NCI-H2171 (cell line): Measurements from ENCODE around the gene AGMO.

ENCODE experiments used
- DNase-seq: peaks from one replicate; lab custom pipeline; 2025; lab: John Stamatoyannopoulos, UW

The AGMO gene

GRCh38 chr7:15397159-15397550 is 164.7 kb downstream of the AGMO start:
- DNase-seq, result no peak

- DNase-seq, result no peak
Measured at GRCh38 chr7:15396210-15397158, 165.3 kb downstream of the AGMO start.

DNA sequence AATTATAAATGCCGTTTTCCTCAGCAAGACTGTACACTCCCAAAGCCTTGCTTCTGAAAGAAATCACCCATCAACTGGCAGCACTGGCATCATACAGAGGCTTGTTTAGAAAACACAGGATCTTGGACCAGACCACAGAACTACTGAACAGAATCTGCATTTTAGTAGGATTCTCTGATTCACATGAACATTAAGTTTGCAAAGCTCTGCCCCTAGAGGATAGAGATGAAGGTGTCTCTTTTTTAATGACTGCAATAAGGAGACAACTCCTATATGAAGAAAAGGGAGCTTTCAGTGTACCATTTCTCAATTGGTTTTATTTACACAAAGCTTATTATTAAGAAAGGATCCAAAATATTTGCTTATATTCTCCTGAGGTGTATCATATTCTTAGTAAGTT is 172.7 kb downstream of the AGMO start:
- DNase-seq, result no peak

DNA sequence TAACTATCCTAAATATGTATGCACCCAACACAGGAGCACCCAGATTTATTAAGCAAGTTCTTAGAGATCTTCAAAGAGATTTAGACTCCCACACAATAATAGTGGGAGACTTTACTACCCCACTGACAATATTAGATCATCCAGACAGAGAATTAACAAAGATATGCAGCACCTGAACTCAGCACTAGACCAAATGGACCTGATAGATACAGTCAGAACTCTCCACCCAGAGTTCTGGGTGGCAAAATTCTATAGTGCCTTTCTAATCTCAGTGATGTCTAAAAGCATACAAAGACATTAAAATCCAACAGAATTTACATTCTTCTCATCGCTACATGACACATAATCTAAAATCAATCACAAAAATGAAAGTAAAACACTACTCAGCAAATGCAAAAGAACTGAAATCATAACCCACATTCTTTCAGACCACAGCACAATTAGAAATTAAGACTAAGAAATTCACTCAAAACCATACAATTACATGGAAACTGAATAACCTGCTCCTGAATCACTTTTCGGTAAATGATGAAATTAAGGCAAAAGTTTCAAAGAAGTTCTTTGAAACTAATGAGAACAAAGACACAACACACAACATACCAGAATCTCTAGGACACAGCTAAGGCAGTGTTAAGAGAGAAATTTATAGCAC is 183.2 kb downstream of the AGMO start:
- no peak for DNase-seq

DNA sequence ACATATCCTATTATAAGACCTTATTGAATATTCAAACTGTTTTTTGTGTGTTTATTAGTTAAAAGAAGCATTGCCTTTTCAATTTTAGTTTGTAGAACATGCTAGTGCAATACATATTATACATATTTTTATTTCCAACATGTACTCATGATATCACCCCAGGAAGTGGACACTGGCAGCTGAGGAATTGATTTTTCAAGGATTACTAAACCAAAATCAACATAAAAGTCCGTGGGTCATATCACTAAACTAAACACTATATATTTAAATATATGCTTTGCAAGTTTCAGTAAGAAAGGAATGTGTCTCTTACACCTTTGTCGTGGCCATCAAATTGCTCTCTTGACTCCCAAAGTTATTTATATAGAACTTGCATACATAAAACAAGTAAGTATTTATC is 185.2 kb downstream of the AGMO start:
- no peak for DNase-seq

GRCh38 chr7:15370441-15370840 is 191.4 kb downstream of the AGMO start:
- no peak for DNase-seq

DNA sequence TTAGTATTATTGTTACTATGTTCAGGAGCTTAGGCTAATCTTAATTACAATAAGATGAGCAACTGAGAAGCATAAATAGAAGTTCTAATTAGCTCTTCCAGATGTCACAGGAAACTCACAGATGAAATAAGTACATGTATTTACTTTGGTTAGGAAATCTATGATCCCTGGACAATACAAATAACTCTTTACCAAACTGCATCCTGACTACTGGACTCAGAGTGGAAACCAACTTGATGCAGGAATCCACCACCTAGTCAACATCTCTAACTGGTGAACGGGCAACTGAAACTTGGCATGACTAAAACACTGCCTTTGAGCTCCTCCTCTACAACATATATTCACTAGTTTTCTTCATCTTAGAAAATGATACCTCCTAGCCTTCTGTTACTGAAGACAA is 193.2 kb downstream of the AGMO start:
- no peak for DNase-seq

DNA sequence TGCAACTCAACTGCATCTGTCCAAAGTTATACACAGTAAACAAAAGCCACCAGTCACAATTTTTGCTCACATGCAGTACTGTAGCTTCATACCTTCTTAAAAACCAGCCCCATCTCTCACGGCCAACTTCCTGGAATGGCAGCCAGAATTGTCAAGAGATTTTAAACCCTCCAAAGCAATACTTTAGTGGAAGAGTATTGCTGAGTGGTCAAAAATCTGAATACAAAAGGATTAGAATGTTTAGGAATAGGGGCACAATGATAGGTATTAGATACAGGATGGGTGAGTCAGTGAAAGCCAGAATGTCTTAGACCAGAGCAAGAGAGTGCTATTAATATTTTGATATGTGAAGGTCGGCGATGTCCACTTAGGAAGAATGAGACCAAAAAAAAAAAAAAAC is 193.9 kb downstream of the AGMO start:
- no peak for DNase-seq

GRCh38 chr7:15358112-15358511 is 203.7 kb downstream of the AGMO start:
- no peak for DNase-seq

DNA sequence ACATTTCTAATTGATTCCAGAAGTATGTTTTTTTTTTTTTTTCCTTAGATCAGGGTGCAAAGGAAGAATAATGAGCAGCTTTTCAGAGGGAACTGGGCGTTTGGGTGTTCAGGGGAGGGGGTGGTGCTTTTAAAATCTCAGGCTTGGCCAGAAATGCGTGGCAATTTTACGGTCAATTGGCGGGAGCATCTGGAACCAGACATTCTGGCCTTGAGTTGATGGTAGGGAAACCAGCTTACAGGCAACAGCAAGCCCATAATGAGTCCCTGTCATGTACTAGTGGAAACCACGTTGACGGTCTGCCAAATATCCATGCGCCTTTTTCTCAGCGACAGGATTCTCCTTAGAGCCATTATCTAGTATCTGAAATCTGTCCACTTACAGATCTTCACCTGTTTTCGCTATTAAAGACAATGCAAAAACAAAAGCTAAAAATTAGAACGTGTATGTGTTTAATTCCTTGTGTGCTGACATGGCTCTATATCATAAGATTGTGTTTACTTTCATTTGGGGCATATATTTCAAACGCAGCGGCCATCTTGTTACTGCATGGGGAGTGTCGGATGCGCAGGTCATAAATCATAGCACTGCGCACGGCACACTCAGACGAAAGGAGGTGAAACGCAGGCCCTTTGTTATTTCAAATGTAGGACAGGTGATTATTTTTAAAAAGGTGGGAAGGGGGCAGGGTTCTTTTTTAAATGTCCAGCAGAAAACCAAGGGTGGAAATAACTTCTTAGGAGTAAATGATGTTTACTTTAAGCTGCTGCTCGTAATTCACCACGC is 209.2 kb downstream of the AGMO start:
- no peak for DNase-seq

DNA sequence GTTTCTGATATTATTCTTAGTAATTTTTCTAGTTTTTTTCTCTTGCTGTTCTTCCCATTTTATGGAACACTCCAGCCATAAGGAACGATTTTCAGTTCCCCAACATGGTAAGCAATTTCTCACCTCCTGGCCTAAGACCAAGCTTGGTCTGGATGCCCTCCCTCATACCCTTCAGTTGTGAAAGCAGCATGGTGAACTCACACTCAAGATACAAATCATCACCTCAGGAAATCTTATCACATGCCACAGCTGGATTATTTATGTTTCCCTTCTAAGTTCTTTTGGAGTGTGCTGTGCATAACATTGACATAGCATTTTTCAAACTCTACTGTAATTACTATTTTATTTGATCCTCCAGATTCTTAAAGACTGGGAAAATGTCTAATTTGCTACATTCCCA is 216.6 kb downstream of the AGMO start:
- DNase-seq, result no peak

DNA sequence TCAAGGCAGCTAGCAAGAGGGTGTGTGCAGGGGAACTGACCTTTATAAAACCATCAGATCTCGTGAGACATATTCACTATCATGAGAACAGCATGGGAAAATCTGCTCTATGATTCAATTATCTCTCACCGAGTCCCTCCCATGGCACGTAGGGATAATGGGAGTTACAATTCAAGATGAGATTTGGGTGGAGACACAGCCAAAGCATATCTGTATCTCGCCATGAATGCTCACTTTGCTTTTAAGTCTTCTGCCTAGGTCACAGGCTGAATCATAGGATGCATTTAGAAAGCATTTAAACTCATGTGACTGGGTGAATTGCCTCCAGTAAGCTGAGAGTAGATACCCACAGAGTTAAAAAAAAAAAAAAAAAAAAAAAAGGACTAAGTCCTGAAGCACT is 220.0 kb downstream of the AGMO start:
- no peak for DNase-seq

DNA sequence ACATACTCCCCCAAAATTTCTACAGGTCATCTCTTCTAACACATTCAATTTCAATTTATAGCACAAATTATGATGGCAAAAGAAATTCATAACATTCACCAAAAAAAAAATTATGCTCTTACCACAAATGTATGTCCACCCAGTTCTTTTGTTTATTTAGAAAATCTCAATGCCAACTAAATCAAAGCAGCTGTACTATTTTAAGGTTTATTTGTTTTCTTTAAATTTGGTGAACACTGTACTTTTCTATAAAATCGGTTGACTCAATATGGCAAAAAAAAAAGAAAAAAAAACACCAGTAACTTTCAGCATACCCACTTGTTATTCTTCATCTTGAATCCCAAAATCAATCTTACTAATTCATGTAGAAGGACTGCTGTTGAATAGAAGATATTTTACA is 225.7 kb downstream of the AGMO start:
- DNase-seq, result no peak

- no peak for DNase-seq
Measured at GRCh38 chr7:15335390-15335789, 226.4 kb downstream of the AGMO start.

DNA sequence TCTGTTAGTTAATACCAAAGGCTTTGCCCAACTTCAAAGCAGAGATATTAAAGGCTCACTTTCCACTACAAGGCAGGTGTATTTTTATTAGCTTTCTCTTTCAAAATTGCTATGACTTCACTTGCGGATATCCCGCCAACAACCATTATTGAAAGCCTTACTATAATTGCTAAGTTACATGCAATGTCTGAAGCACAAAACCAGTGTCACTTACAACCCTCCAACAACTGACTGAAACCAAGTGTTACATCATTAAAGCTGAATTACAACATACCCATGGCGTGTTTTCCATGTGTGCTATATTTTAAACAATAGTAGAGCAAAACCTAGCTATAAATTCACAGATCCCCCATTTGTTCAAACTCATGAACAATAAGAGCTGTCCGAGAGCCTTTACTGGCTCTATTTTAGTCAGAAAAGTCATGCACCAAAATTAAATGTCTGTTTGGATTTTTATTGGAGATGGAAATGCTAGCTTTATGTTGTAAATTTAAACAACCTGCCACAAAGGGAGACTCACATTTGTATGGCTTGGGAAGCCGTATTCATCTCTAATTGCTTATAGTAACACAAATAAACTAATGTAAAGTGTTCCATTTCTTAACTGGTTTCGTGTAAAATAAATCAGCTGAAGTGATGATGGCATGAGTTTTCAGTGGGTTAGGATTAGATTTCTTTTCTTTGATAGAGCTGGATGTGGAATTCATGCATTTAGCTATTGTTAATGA is 227.1 kb downstream of the AGMO start:
- DNase-seq, result no peak

GRCh38 chr7:15332956-15333355 is 228.9 kb downstream of the AGMO start:
- no peak for DNase-seq

DNA sequence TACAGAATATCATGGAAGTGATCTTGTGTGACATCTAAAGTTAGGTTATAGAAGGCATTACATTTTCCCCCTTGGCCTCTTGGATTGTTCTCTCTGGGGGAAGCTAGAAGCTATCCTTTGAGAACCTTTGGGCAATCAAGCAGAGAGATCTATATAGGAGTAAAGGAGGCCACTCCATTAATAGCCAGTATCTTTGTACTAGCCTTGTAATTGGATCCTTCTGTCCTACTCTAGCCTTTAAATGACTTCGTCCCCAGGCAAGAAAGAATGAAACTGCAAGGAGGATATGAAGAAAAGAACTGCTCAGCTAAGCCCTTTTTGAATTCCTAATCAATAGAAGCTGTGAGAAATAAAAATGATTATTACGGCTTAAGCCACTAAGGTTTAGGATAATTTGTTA is 230.9 kb downstream of the AGMO start:
- DNase-seq, result no peak

DNA sequence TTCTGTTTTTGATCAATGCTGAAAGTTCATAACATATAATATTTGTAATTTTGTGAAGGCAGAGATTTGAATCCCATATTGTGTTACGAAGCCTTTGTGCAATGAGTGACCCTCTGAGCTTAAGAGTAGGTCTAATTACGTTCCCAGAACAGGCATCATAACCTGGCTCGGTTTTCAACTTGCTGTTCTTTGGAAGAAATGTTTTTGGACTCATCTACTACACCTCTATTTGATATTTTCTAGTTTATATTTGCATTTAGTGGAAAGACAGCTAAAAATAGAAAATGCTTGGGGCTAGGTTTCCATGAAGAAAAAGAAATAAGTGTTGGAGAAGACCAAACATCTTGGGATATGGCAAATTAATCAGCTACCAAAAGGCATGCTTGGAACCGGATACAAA is 234.8 kb downstream of the AGMO start:
- DNase-seq, result no peak

GRCh38 chr7:15326044-15326644 is 235.7 kb downstream of the AGMO start:
- peak; percentile 10 for DNase-seq

- no peak for DNase-seq
Measured at GRCh38 chr7:15323550-15323949, 238.3 kb downstream of the AGMO start.

- DNase-seq, result peak; percentile 71
Measured at GRCh38 chr7:15317215-15317614, 244.6 kb downstream of the AGMO start.

- DNase-seq, result no peak
Measured at GRCh38 chr7:15315678-15316077, 246.1 kb downstream of the AGMO start.
